D721Med (cell line): Measurements from ENCODE around the gene CRYBB1.

Experiments
- DNase-seq: peaks from one replicate; pipeline ENCODE4 v3.0.0; 2011; ENCODE audit warnings: low spot score; ENCODE audit not compliant: insufficient read length
- FAIRE-seq: peaks from 2 replicates; lab custom pipeline; 2011; peaks lifted over from hg19 to GRCh38; lab: Jason Lieb, UNC
- TF ChIP-seq, protein P1 (sequence below): IDR thresholded peaks from 2 replicates; pipeline ENCODE4 v1.5.1; 2012; ENCODE audit warnings: mild to moderate bottlenecking, control low read depth; ENCODE audit not compliant: insufficient read depth; ENCODE audit errors: missing control alignments

The CRYBB1 gene

DNA sequence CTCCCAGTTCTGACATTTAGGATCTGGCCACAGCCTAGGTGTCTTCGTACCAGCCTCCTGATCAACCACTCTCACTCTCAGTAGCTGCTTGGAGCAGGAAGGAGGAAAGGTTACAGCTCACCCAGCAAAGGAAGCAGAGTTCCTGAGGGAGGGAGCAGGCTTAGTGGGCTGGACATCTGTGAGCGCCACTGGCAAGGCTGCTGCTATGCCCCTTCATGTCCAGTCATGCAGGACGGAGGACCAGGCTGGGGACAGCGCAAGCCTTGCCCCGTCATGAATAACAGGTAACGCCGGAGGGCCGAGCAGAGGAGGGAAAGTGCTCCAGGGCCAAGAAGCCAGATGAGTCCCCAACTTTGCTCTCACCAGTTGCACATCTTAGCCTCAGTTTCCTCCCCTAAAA lies 53.6 kb downstream of the CRYBB1 start:
- FAIRE-seq (no peak), DNase-seq (no peak)
- TF ChIP-seq, protein P1, sequence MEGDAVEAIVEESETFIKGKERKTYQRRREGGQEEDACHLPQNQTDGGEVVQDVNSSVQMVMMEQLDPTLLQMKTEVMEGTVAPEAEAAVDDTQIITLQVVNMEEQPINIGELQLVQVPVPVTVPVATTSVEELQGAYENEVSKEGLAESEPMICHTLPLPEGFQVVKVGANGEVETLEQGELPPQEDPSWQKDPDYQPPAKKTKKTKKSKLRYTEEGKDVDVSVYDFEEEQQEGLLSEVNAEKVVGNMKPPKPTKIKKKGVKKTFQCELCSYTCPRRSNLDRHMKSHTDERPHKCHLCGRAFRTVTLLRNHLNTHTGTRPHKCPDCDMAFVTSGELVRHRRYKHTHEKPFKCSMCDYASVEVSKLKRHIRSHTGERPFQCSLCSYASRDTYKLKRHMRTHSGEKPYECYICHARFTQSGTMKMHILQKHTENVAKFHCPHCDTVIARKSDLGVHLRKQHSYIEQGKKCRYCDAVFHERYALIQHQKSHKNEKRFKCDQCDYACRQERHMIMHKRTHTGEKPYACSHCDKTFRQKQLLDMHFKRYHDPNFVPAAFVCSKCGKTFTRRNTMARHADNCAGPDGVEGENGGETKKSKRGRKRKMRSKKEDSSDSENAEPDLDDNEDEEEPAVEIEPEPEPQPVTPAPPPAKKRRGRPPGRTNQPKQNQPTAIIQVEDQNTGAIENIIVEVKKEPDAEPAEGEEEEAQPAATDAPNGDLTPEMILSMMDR: no peak

DNA sequence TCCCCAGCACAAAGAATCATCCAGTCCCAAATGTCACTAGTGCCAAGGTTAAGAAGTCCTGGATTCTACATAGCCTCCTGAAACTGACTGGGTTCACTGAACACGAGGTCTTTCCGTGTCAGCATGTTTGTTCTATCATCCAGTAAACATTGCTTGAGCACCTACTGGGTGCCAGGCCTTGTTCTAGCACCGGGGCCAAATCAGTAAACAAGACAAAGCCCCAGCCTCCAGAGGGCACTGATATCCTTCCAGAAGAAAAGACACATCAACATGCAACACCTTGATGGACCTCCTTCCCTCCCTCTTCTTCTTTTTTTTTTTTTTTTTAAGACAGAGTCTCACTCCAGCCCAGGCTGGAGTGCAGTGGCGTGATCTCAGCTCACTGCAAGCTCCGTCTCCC lies 54.8 kb downstream of the CRYBB1 start:
- FAIRE-seq: no peak
- TF ChIP-seq, protein P1: peak; percentile 21
- no peak for DNase-seq

DNA sequence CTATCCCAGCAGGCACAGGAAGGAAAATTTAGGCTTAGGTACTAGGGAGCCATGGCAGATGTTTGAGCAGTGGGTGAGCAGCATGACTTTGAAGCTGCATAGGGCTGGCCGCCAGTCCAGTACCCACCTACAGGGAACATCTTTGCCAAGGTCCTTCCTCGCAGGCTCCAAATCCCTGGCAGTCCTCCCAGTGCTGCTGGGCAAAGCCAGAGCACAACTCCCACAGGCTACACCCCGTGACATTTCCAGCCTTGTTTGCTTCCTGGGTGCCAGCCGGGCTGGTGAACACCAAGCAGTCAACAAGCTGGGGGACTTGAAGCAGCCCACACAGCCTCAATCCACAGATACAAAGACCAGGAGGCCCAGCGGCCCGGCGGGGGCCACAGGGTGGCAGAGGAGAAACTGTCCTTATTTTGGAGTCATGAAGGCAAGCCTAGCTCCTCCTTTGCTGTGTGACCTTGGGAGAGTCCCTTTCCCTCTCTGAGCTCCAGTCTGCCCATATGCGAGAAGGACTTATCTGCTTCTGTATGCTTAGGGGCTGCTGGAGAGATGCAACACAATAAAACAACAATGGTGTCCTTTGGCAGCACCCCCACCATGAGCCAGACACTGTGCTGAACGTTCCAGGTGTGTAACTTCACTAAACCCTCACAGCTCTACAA lies 55.9 kb downstream of the CRYBB1 start:
- DNase-seq: no peak
- FAIRE-seq: no peak
- TF ChIP-seq, protein P1: no peak

DNA sequence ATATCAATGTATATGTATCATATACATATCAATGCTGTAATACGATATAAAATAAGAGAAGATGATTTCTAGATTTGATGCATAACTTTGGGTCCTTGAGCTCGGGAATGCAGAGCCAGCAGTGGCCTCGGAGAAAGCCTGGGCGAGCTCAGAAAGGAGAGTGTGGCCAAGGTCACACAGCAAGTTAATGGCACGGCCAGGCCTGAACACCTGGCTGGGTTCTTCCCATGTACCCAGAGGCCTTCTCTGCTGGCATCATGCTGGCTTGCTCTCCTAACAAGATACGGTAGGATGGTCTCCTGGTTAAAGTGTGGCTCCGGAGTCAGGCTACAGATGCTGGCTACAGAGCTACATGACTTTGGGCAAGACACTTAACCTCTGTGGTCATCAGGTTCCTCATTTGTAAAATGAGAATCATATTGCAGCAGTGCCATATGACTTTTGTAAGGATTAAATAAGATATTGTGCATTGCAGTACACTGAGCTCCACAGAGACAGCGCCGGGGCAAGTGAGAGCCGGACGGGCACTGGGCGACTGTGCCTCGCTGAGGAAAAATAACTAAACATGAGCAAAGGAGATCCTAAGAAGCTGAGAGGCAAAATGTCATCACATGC lies 57.8 kb downstream of the CRYBB1 start:
- TF ChIP-seq, protein P1: no peak
- no peak for FAIRE-seq

DNA sequence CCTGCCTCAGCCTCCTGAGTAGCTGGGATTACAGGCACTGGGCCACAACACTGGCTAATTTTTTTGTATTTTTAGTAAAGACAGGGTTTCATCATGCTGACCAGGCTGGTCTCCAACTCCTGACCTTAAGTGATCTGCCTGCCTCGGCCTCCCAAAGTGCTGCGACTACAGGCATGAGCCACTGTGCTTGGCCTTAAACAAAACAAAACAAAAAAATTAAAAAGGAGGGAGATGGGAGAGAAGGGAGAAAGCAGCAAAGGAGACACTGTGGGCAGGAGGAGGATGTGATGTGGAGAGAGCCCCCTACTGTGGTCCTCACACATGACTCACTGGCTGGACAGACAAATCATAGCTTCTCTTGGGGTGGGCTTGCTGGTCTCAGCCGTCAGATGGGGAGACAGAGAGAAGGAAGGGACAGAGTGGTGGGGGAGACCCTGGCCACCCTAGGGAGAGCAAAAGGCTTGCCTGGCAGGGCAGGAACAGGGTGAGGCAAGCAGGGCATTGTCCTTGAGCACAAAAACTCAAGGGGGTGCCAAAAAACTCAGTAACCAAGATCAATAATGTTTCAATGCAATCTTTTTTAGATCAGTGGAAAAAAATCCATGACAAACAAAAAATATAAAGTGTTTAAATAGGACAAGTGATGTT lies 59.5 kb downstream of the CRYBB1 start:
- TF ChIP-seq, protein P1: no peak
- DNase-seq: no peak
- no peak for FAIRE-seq

More for the DNA sequence above, 57.8 kb downstream of the CRYBB1 start:
- no peak for DNase-seq

DNA sequence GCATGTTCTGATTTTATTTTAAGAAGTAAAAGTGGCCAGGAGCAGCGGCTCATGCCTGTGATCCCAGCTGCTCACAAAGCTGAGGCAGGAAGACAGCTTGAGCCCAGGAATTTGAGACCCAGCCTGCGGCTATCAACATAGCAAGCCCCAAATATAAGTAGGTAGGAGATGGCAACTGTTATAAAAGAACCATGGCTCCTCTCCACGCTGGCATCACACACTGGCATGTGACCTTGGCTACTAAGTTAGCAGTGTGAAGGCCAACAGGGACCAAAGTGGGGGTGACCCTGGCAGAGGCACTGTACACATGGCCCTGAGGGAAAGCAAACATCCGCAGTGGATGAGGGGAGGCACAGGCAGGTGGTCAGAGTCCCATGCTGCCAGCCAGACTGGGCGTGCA lies 60.9 kb downstream of the CRYBB1 start:
- FAIRE-seq: no peak

More for the DNA sequence above, 60.9 kb downstream of the CRYBB1 start:
- TF ChIP-seq, protein P1: no peak
- no peak for DNase-seq
